ENCODE results near the gene NACAD.

The NACAD gene

DNA sequence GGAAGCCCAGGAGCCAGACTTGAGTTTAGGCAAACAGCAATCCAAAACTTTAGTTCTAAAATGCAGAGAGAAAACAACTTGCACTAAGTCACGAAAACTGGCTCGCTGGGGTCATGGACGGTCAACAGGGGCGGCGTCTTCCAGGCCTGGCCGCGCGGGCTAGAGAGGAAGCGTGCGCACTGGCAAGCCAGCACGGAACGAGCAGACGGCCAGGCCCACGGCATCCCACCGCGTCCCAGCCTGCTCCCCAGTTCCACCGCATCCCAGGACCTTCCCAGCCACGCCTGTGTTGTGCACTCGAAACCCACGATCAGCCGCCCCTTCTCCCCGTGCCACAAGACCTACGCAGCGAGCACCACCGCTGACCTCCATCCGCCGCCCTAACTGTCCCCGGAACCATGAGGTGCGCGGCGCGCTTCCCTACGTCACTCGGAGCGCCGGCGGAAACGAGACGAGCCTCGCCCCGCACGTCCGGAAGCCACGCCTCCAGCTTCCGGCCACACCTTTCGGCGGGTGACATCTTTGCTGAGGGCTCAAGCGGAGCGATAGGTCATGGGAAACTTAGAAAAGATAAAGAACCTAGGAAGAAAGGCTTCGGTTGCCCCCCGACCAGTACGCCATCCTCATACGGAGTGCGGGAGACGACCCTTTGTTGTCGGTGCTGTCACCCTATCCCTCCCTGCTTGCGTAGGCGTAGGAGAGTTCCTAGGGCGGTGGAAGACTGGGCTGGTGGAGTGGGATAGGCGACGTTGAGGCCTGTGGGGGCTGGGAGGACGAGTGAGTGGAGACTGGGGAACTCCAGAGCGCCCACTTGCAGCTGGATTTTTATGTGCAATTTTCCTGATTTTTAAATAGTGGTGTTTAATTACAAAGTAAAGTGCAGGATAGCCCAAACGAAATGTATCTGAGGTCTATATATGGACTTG is 22.8 kb upstream of the NACAD start, which contains the start of gene TBRG4:
TSS of gene TBRG4 (minus strand) at position 400 of the 926 bp plus-strand sequence. CDS start 2,460 bp downstream, outside the sequence.
- Histone ChIP-seq H3F3A (ENCODE audit: control insufficient read depth, insufficient read depth) (peaks cover 12% of the 10 kb centered on the region; the same call in 1 of the 2 replicates), H3K9me3 (ENCODE audit: control insufficient read depth, insufficient read depth, low read length) (no peaks in the 10 kb centered on the region), H3K9me2 (replicated peaks; ENCODE audit: control insufficient read depth, low read length) (no peaks in the 10 kb centered on the region), H3K36me3 (ENCODE audit: control insufficient read depth, low read length) (peaks cover 47% of the 10 kb centered on the region), H3K4me2 (ENCODE audit: low read length) (peak within 1 kb of the TSS; percentile 71), H3K27me3 (ENCODE audit: control insufficient read depth, low read length) (no peaks in the 10 kb centered on the region), H3K4me3 (ENCODE audit: low read length) (peak within 1 kb of the TSS; percentile 83), H3K79me2 (ENCODE audit: control insufficient read depth, low read length) (peaks cover 55% of the 10 kb centered on the region), H3K4me1 (ENCODE audit: control insufficient read depth, low read length) (peaks cover 50% of the 10 kb centered on the region), H4K20me1 (ENCODE audit: control insufficient read depth, insufficient read depth, low read depth, low read length) (peaks cover 31% of the 10 kb centered on the region), H3K27ac (ENCODE audit: low read depth, low read length) (peak within 1 kb of the TSS; percentile 84)
- TF ChIP-seq EZH2phosphoT487 (IDR thresholded peaks at IDR 0.05; ENCODE audit: borderline replicate concordance, low read length) = no peak
- TF ChIP-seq, protein P1, sequence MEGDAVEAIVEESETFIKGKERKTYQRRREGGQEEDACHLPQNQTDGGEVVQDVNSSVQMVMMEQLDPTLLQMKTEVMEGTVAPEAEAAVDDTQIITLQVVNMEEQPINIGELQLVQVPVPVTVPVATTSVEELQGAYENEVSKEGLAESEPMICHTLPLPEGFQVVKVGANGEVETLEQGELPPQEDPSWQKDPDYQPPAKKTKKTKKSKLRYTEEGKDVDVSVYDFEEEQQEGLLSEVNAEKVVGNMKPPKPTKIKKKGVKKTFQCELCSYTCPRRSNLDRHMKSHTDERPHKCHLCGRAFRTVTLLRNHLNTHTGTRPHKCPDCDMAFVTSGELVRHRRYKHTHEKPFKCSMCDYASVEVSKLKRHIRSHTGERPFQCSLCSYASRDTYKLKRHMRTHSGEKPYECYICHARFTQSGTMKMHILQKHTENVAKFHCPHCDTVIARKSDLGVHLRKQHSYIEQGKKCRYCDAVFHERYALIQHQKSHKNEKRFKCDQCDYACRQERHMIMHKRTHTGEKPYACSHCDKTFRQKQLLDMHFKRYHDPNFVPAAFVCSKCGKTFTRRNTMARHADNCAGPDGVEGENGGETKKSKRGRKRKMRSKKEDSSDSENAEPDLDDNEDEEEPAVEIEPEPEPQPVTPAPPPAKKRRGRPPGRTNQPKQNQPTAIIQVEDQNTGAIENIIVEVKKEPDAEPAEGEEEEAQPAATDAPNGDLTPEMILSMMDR (IDR thresholded peaks at IDR 0.05; ENCODE audit: low read depth, low read length, poor library complexity, severe bottlenecking) = peak; percentile 85

DNA sequence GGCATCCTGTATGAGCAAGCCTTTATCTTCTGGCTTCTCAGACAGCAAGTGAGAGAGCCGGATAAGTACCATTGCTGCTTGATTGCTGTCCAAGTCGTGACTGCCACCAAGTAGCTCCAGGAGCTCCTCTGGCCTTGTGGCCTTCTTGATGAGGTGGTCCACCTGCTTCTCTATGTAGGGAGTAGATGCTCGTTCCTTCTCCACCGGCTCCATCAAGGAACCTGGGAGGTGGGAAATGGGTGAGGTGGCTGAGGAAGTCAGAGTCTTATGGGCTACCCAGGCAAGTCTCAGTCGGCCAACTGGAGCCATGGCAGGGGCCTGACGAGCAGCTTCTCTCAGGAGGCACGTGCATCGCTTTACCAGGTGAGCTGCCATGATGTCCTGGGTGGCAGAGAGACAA is 20.1 kb upstream of the NACAD start:
- no peak overlapping the region for H3K27ac ChIP-seq (ENCODE audit: low read depth, low read length)
- H3K79me2 ChIP-seq (ENCODE audit: control insufficient read depth, low read length) = peaks cover 80% of the 10 kb centered on the region
- H3K4me3 ChIP-seq (ENCODE audit: low read length) = peak overlapping the region; percentile 30; the same call in 1 of the 2 replicates
- H3F3A ChIP-seq (ENCODE audit: control insufficient read depth, insufficient read depth) = peaks cover 8% of the 10 kb centered on the region; the same call in 1 of the 2 replicates
- peaks cover 38% of the 10 kb centered on the region for H3K4me1 ChIP-seq (ENCODE audit: control insufficient read depth, low read length)
- H3K36me3 ChIP-seq (ENCODE audit: control insufficient read depth, low read length) = peaks cover 74% of the 10 kb centered on the region
- H4K20me1 ChIP-seq (ENCODE audit: control insufficient read depth, insufficient read depth, low read depth, low read length) = peaks cover 35% of the 10 kb centered on the region
- no peaks in the 10 kb centered on the region for H3K9me2 ChIP-seq (replicated peaks; ENCODE audit: control insufficient read depth, low read length)
- TF ChIP-seq, protein P1 (IDR thresholded peaks at IDR 0.05; ENCODE audit: low read depth, low read length, poor library complexity, severe bottlenecking) = no peak
- no peak for TF ChIP-seq EZH2phosphoT487 (IDR thresholded peaks at IDR 0.05; ENCODE audit: borderline replicate concordance, low read length)
- no peaks in the 10 kb centered on the region for H3K9me3 ChIP-seq (ENCODE audit: control insufficient read depth, insufficient read depth, low read length)
- H3K4me2 ChIP-seq (ENCODE audit: low read length) = peak overlapping the region; percentile 44
- H3K27me3 ChIP-seq (ENCODE audit: control insufficient read depth, low read length) = no peaks in the 10 kb centered on the region

DNA sequence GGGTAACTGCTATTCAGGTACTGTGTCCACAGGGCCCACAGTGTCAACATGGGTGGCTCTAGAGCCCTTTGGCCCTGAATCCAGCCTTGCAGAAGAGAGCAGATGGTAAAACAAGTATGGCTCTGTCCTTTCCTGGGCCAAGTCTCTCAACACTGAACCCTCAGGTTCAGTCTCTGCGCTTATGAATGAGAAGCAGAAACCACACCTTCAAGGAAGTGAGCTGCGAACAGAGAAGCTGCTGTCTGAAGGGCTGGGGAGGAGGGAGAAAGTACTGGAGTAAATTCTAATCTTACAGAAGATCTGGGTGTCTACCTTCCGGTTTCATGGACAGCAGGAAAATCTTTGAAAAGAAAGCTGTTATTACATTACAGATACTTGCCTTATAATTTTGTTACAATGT is 18.6 kb upstream of the NACAD start:
- peak overlapping the region; percentile 44; the same call in 1 of the 2 replicates for H3K4me2 ChIP-seq (ENCODE audit: low read length)
- H3K9me3 ChIP-seq (ENCODE audit: control insufficient read depth, insufficient read depth, low read length) = no peaks in the 10 kb centered on the region
- TF ChIP-seq EZH2phosphoT487 (IDR thresholded peaks at IDR 0.05; ENCODE audit: borderline replicate concordance, low read length) = no peak
- TF ChIP-seq, protein P1 (IDR thresholded peaks at IDR 0.05; ENCODE audit: low read depth, low read length, poor library complexity, severe bottlenecking) = no peak
- peaks cover 78% of the 10 kb centered on the region for H3K79me2 ChIP-seq (ENCODE audit: control insufficient read depth, low read length)
- H3K4me3 ChIP-seq (ENCODE audit: low read length) = no peak overlapping the region
- H3K27ac ChIP-seq (ENCODE audit: low read depth, low read length) = no peak overlapping the region
- H3F3A ChIP-seq (ENCODE audit: control insufficient read depth, insufficient read depth) = peaks cover 3% of the 10 kb centered on the region; the same call in 1 of the 2 replicates
- H3K36me3 ChIP-seq (ENCODE audit: control insufficient read depth, low read length) = peaks cover 89% of the 10 kb centered on the region
- peaks cover 34% of the 10 kb centered on the region for H3K4me1 ChIP-seq (ENCODE audit: control insufficient read depth, low read length)
- no peaks in the 10 kb centered on the region for H3K9me2 ChIP-seq (replicated peaks; ENCODE audit: control insufficient read depth, low read length)
- no peaks in the 10 kb centered on the region for H3K27me3 ChIP-seq (ENCODE audit: control insufficient read depth, low read length)
- peaks cover 35% of the 10 kb centered on the region for H4K20me1 ChIP-seq (ENCODE audit: control insufficient read depth, insufficient read depth, low read depth, low read length)

Data from DOHH2 (cell line).